Gastroesophageal sphincter (tissue), 3 donors: ENCODE data around the gene VSIG10.

ENCODE experiments used
- CTCF ChIP-seq, 4 experiments: fragments of 200-600 bp in 2 of 4; fragments of 450-650 bp in 2 of 4; sonication (generic) in 1 of 4; IDR thresholded peaks; one replicate each; pipeline ENCODE4 v1.5.1; 2017 to 2019; ENCODE audit warnings: antibody characterized with exemption in 4 of 4, mild to moderate bottlenecking in 2 of 4, moderate library complexity in 2 of 4
- POLR2A ChIP-seq, 2 donors: fragments of 450-650 bp; IDR thresholded peaks; one replicate each; pipeline ENCODE4 v1.6.1; 2017; ENCODE audit warnings: antibody characterized with exemption in 2 of 2, mild to moderate bottlenecking in 2 of 2, moderate library complexity in 1 of 2

GRCh38 chr12:118023301-118023860, 80.4 kb downstream of the VSIG10 start:
- no peak for TF ChIP-seq CTCF (IDR thresholded peaks at IDR 0.05)
- TF ChIP-seq POLR2A (IDR thresholded peaks at IDR 0.05) = no peak
